ENCODE data around the gene CCDC88C. TPM values are rescaled to one million over a fixed set of nuclear protein-coding genes. Genes with fewer than 3 reads are reported as not detected.
"Not testable (repeated sequence)": the region's sequence is repeated elsewhere in the genome, so short reads cannot be mapped to it uniquely, and the experiment has no call there.

CCDC88C gene
- total RNA-seq, 1 experiment from 2014 or later = 19.7 TPM

- no peak for DNase-seq
- Histone ChIP-seq H3K9me2 (replicated peaks; ENCODE audit: low read length) (no peaks in the 10 kb centered on the region), H3K4me3 (ENCODE audit: low read length) (no peak overlapping the region), H2AFZ (ENCODE audit: low read length) (no peak overlapping the region), H3K4me1 (ENCODE audit: insufficient read depth, low read length) (no peaks in the 10 kb centered on the region), H3K9me3 (ENCODE audit: low read length) (no peaks in the 10 kb centered on the region), H4K20me1 (ENCODE audit: low read length) (no peaks in the 10 kb centered on the region), H3K9ac (ENCODE audit: low read length) (no peak overlapping the region), H3K79me2 (ENCODE audit: low read length) (no peaks in the 10 kb centered on the region), H3K27me3 (ENCODE audit: low read length) (no peaks in the 10 kb centered on the region), H3F3A (ENCODE audit: low read length, unreplicated experiment) (no peaks in the 10 kb centered on the region), H3K27ac (ENCODE audit: low read length) (no peak overlapping the region), H3K4me2 (ENCODE audit: low read length) (no peak overlapping the region), H3K36me3 (ENCODE audit: low read depth, low read length) (no peaks in the 10 kb centered on the region)
- CTCF ChIA-PET = no interaction called here
- intact Hi-C loops (cut with micrococcal nuclease) = no loop called here
- BruUV-seq (replicated peaks) = no TSS peak
- POLR2A ChIA-PET (ENCODE audit: unreplicated experiment) = no interaction called here
- no peak for TF ChIP-seq EZH2 (IDR thresholded peaks at IDR 0.05; ENCODE audit: low read length, unreplicated experiment)
- no peak for TF ChIP-seq EZH2phosphoT487 (IDR thresholded peaks at IDR 0.05; ENCODE audit: borderline replicate concordance, low read length)
- no peak for TF ChIP-seq CTCF (conservative IDR thresholded peaks at IDR 0.05; ENCODE audit: low read depth, low read length)
- ATAC-seq = no peak
Observed at GRCh38 chr14:91429385-91429784, 11.8 kb upstream of the CCDC88C start.

GRCh38 chr14:91428931-91429330, 11.3 kb upstream of the CCDC88C start:
- H3K9me3 ChIP-seq (ENCODE audit: low read length); CTCF ChIA-PET; H3K4me2 ChIP-seq (ENCODE audit: low read length); H3K27ac ChIP-seq (ENCODE audit: low read length); H4K20me1 ChIP-seq (ENCODE audit: low read length); ATAC-seq; H3K79me2 ChIP-seq (ENCODE audit: low read length); BruUV-seq (replicated peaks); POLR2A ChIA-PET (ENCODE audit: unreplicated experiment); H3F3A ChIP-seq (ENCODE audit: low read length, unreplicated experiment); H3K36me3 ChIP-seq (ENCODE audit: low read depth, low read length); H3K27me3 ChIP-seq (ENCODE audit: low read length); intact Hi-C loops (cut with micrococcal nuclease); H2AFZ ChIP-seq (ENCODE audit: low read length); DNase-seq; H3K9me2 ChIP-seq (replicated peaks; ENCODE audit: low read length); H3K4me3 ChIP-seq (ENCODE audit: low read length); H3K9ac ChIP-seq (ENCODE audit: low read length); H3K4me1 ChIP-seq (ENCODE audit: insufficient read depth, low read length): not testable (repeated sequence)

- H2AFZ ChIP-seq (ENCODE audit: low read length); H3K27me3 ChIP-seq (ENCODE audit: low read length); ATAC-seq; POLR2A ChIA-PET (ENCODE audit: unreplicated experiment); H3K9ac ChIP-seq (ENCODE audit: low read length); H3K4me1 ChIP-seq (ENCODE audit: insufficient read depth, low read length); BruUV-seq (replicated peaks); CTCF ChIA-PET; H3K9me3 ChIP-seq (ENCODE audit: low read length); intact Hi-C loops (cut with micrococcal nuclease); H3K79me2 ChIP-seq (ENCODE audit: low read length); H3F3A ChIP-seq (ENCODE audit: low read length, unreplicated experiment); H3K9me2 ChIP-seq (replicated peaks; ENCODE audit: low read length); H3K36me3 ChIP-seq (ENCODE audit: low read depth, low read length); DNase-seq; H3K4me2 ChIP-seq (ENCODE audit: low read length); H3K27ac ChIP-seq (ENCODE audit: low read length); H4K20me1 ChIP-seq (ENCODE audit: low read length); H3K4me3 ChIP-seq (ENCODE audit: low read length): not testable (repeated sequence)
Observed at GRCh38 chr14:91425531-91425944, 7.9 kb upstream of the CCDC88C start.

- Histone ChIP-seq H3K4me2 (ENCODE audit: low read length) (no peak overlapping the region), H3F3A (ENCODE audit: low read length, unreplicated experiment) (no peaks in the 10 kb centered on the region), H3K9ac (ENCODE audit: low read length) (no peak overlapping the region), H3K4me3 (ENCODE audit: low read length) (no peak overlapping the region), H3K27ac (ENCODE audit: low read length) (no peak overlapping the region), H3K4me1 (ENCODE audit: insufficient read depth, low read length) (no peaks in the 10 kb centered on the region), H4K20me1 (ENCODE audit: low read length) (no peaks in the 10 kb centered on the region), H3K27me3 (ENCODE audit: low read length) (no peaks in the 10 kb centered on the region), H3K9me3 (ENCODE audit: low read length) (no peaks in the 10 kb centered on the region), H3K79me2 (ENCODE audit: low read length) (no peaks in the 10 kb centered on the region), H2AFZ (ENCODE audit: low read length) (no peak overlapping the region), H3K9me2 (replicated peaks; ENCODE audit: low read length) (no peaks in the 10 kb centered on the region), H3K36me3 (ENCODE audit: low read depth, low read length) (no peaks in the 10 kb centered on the region)
- ATAC-seq (no peak), DNase-seq (no peak)
- intact Hi-C loops (cut with micrococcal nuclease) = no loop called here
- no TSS peak for BruUV-seq (replicated peaks)
- ChIA-PET CTCF (no interaction called here), POLR2A (ENCODE audit: unreplicated experiment) (no interaction called here)
- TF ChIP-seq EZH2phosphoT487 (IDR thresholded peaks at IDR 0.05; ENCODE audit: borderline replicate concordance, low read length) = no peak
- TF ChIP-seq CTCF (conservative IDR thresholded peaks at IDR 0.05; ENCODE audit: low read depth, low read length) = no peak
- no peak for TF ChIP-seq EZH2 (IDR thresholded peaks at IDR 0.05; ENCODE audit: low read length, unreplicated experiment)
Observed at GRCh38 chr14:91424813-91425530, 7.4 kb upstream of the CCDC88C start.

Data from PC-3 (cell line).